Activated B cell treated with CpG ODN at 0.5 μM for 24 hours (primary cell): ENCODE measurements around the gene PSMA7. TPM values are rescaled to one million over a fixed set of nuclear protein-coding genes. Genes with fewer than 3 reads are reported as not detected.

ENCODE experiments used
- ATAC-seq: fragments of 200-7000 bp; cut with Tn5 transposase; one replicate; pipeline ENCODE4 v1.10.0; 2021; ENCODE audit warnings: low read depth, mild to moderate bottlenecking, moderate library complexity
- CTCF ChIA-PET: fragments of 350-600 bp; sonication (Branson Sonifier 250); formaldehyde crosslinking; loops from one replicate; lab custom pipeline; 2021; ENCODE audit warnings: antibody characterized with exemption; lab: Charles Lee
- POLR2A ChIA-PET: fragments of 350-600 bp; sonication (Branson Sonifier 250); formaldehyde crosslinking; loops from one replicate; lab custom pipeline; 2021; ENCODE audit warnings: antibody characterized with exemption; lab: Charles Lee
- DNase-seq: peaks from one replicate; pipeline ENCODE4 v3.0.0; 2022
- H3K27ac Mint-ChIP-seq: one replicate; pipeline ENCODE4 v1.8.0; 2020; ENCODE audit warnings: mixed read lengths
- H3K27me3 Mint-ChIP-seq: one replicate; pipeline ENCODE4 v1.8.0; 2021; ENCODE audit warnings: mixed read lengths
- H3K36me3 Mint-ChIP-seq: one replicate; pipeline ENCODE4 v1.8.0; 2021; ENCODE audit warnings: low read depth, mixed read lengths
- H3K4me1 Mint-ChIP-seq: one replicate; pipeline ENCODE4 v1.8.0; 2021; ENCODE audit warnings: mixed read lengths
- H3K4me3 Mint-ChIP-seq: one replicate; pipeline ENCODE4 v1.8.0; 2020; ENCODE audit warnings: mild to moderate bottlenecking, mixed read lengths
- H3K9me3 Mint-ChIP-seq: one replicate; pipeline ENCODE4 v1.8.0; 2020; ENCODE audit warnings: mixed read lengths
- CTCF ChIP-seq: fragments of 200-600 bp; IDR thresholded peaks from one replicate; pipeline ENCODE4 v1.8.0; 2022; ENCODE audit warnings: antibody characterized with exemption, mild to moderate bottlenecking
- intact Hi-C: fragments of 100-400 bp; cut with micrococcal nuclease; formaldehyde crosslinking; loops from one replicate; pipeline ENCODE4 v1.15.1; 2024
- total RNA-seq: library from RNA; stranded (reverse); gene quantifications from 2 replicates; pipeline ENCODE4 v1.2.3, GENCODE V29; 2022

Gene PSMA7
- total RNA-seq, 1 donor from 2014 or later = 241 TPM

- H3K9me3 Mint-ChIP-seq = no peaks in the 10 kb centered on the region
- intact Hi-C loops = no loop called here
- ChIA-PET CTCF (interaction anchor here (1.0 kb wide), 1 partner anchor 119 kb away, joined by 3 read pairs; no protein-coding TSS in a partner anchor), POLR2A (interaction anchor here (0.6 to 1.3 kb wide), 3 partner anchors 34 to 1854 kb away, joined by 4 to 5 read pairs (median 4); partner anchors contain the start of gene TAF4)
- no peaks in the 10 kb centered on the region for H3K27me3 Mint-ChIP-seq
- ATAC-seq (peak; percentile 28), DNase-seq (no peak)
- peaks cover 93% of the 10 kb centered on the region for H3K36me3 Mint-ChIP-seq
- H3K4me1 Mint-ChIP-seq = peaks cover 26% of the 10 kb centered on the region
- no peak overlapping the region for H3K4me3 Mint-ChIP-seq
- H3K27ac Mint-ChIP-seq = no peak overlapping the region
- TF ChIP-seq CTCF = no peak
These were observed 13.3 kb downstream of the PSMA7 start for GRCh38 chr20:62129731-62130531.

DNA sequence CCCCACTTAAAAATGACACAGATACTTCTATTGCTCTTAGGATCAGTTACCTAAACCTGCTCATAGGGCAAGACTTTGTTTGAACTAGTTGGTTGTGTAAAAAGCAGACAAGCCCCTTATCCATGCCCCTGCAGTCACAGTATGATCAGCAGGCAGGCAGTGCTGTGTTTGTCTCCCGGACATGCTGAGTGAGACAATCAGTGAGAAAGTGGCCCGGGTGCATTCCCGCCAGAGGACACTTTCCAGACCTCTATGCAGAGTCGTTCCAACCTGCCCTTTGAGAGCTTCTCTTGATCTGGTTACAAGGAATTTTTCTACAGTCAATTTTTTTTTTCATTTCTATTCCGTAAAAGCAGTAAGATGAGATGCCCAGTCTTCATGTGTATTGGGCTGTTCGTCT is 14.7 kb downstream of the PSMA7 start:
- ATAC-seq (no peak), DNase-seq (no peak)
- intact Hi-C loops = no loop called here
- TF ChIP-seq CTCF = no peak
- peaks cover 87% of the 10 kb centered on the region for H3K36me3 Mint-ChIP-seq
- no peak overlapping the region for H3K27ac Mint-ChIP-seq
- ChIA-PET CTCF (no interaction called here), POLR2A (no interaction called here)
- no peaks in the 10 kb centered on the region for H3K27me3 Mint-ChIP-seq
- H3K9me3 Mint-ChIP-seq = no peaks in the 10 kb centered on the region
- no peak overlapping the region for H3K4me3 Mint-ChIP-seq
- H3K4me1 Mint-ChIP-seq = peaks cover 32% of the 10 kb centered on the region

GRCh38 chr20:62127799-62128198 is 15.4 kb downstream of the PSMA7 start:
- intact Hi-C loops = no loop called here
- no peak for ATAC-seq
- Mint-ChIP-seq H3K27ac (no peak overlapping the region), H3K4me3 (no peak overlapping the region), H3K36me3 (peaks cover 80% of the 10 kb centered on the region), H3K27me3 (no peaks in the 10 kb centered on the region), H3K4me1 (peaks cover 37% of the 10 kb centered on the region), H3K9me3 (no peaks in the 10 kb centered on the region)
- ChIA-PET CTCF (no interaction called here), POLR2A (no interaction called here)
- TF ChIP-seq CTCF = no peak
- DNase-seq = no peak

GRCh38 chr20:62126141-62126540 is 17.1 kb downstream of the PSMA7 start:
- no peak overlapping the region for H3K4me3 Mint-ChIP-seq
- H3K36me3 Mint-ChIP-seq = peaks cover 66% of the 10 kb centered on the region
- DNase-seq = no peak
- intact Hi-C loops = no loop called here
- POLR2A ChIA-PET = interaction anchor here (1.0 to 1.1 kb wide), 2 partner anchors 10 to 16 kb away, joined by 3 to 4 read pairs; no protein-coding TSS in a partner anchor
- no peaks in the 10 kb centered on the region for H3K9me3 Mint-ChIP-seq
- H3K4me1 Mint-ChIP-seq = peaks cover 29% of the 10 kb centered on the region
- no peak for ATAC-seq
- TF ChIP-seq CTCF = no peak
- H3K27ac Mint-ChIP-seq = no peak overlapping the region
- no peaks in the 10 kb centered on the region for H3K27me3 Mint-ChIP-seq
- CTCF ChIA-PET = interaction anchor here (1.1 to 2.2 kb wide), 2 partner anchors 10 to 115 kb away, joined by 4 to 8 read pairs; no protein-coding TSS in a partner anchor

DNA sequence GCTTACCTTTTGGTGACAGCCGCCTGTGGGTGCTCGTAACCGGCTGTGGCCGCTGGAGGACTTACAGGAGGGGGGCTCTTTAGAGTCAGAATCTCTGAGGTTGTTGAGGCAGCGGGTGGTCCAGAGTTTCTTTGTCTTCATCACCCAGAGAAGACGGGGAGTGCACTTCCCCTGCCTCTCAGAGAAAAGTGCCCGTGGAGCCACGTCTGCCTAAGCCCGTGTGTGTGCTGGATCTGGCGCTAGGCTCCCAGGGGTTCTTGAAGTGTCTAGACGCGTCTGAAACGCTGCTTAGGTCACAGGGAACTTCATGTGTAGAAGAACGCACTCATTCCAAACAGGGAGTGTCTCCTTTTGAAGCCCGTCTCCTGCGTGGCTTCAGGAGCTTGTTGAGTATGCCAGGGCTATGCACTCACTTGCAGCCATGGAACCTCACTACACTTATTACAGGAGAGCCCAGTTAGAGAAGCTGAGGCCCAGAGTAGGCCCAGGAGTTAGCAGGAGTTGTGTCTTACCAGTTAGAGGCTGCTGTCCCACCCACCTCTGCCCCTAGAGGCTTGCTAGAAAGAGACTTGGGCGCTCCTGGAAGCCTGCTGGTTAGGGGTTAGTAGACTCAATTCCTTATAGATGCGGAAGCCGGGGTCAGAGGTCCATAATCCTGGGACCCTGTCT is 19.6 kb downstream of the PSMA7 start:
- ATAC-seq (no peak), DNase-seq (no peak)
- TF ChIP-seq CTCF = no peak
- peaks cover 21% of the 10 kb centered on the region for H3K4me1 Mint-ChIP-seq
- POLR2A ChIA-PET = interaction anchor here (1.1 to 3.0 kb wide), 4 partner anchors 9 to 57 kb away, joined by 3 to 12 read pairs (median 5); partner anchors contain the start of genes PSMA7 and SS18L1
- CTCF ChIA-PET = no interaction called here
- peak overlapping the region; percentile 53 for H3K27ac Mint-ChIP-seq
- peaks cover 44% of the 10 kb centered on the region for H3K36me3 Mint-ChIP-seq
- intact Hi-C loops = loop anchor here (2.0 to 5.0 kb wide), 2 partner anchors 179 to 669 kb away; partner anchors contain the start of gene ADRM1
- peak overlapping the region; percentile 79 for H3K4me3 Mint-ChIP-seq
- no peaks in the 10 kb centered on the region for H3K9me3 Mint-ChIP-seq
- no peaks in the 10 kb centered on the region for H3K27me3 Mint-ChIP-seq
